GM18867 (cell line): ENCODE measurements around the gene SRD5A3.

Experiments
- ATAC-seq: cut with Tn5 transposase; IDR thresholded peaks from one replicate; pipeline ENCODE4 v1.9.1; 2021; ENCODE audit warnings: mild to moderate bottlenecking, moderate library complexity; ENCODE audit not compliant: unreplicated experiment

Gene SRD5A3

DNA sequence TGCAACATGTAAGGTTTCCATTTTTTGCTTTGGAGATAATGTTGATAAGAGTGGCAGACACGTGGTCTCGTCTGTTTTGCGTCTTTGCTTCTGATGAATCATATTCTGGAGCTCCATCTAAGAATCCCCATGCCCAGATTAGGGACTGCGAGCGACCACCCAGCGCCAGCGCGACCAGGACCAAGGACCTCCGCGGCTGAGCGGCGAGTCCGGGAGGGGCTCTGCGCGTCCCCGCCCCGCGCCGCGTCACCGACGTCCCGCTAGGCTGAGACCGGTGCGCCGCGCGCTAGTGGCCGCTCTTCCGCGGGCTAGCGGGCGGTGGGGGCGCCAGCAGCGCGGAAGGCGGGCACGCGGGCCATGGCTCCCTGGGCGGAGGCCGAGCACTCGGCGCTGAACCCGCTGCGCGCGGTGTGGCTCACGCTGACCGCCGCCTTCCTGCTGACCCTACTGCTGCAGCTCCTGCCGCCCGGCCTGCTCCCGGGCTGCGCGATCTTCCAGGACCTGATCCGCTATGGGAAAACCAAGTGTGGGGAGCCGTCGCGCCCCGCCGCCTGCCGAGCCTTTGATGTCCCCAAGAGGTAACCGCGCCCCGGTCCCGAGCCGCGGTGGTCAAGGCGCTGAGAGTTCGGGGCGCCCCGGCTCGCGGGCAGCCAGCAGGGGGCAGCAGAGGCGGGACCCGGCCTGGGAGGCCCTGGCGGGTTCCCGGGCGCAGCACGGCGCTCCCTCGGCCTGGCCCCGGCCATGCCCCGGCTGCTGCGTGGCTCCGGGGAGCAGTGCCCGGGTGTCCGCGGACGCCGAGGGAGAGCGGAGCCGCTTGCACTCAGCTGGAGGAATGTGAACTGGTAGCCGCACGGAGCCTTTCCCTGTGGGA, at the start of gene SRD5A3:
Gene SRD5A3 (plus strand): TSS at position 263 of the 871 bp plus-strand sequence. CDS start 95 bp downstream, at position 358.
- ATAC-seq, result peak; percentile 94

DNA sequence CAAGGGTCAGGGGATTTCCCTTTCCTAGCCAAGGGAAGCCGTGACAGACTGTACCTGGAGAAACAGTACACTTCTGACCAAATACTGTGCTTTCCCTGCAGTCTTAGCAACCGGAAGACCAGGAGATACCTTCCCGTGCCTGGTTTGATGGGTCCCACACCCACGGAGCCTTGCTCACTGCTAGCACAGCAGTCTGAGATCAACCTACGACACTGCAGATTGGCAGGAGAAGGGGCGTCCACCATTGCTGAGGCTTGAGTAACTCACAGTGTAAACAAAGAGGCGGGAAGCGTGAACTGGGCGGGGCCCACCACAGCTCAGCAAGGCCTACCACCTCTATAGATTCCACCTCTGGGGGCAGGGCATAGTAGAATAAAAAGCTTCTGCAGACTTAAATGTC, 48.7 kb upstream of the SRD5A3 start:
- no peak for ATAC-seq

DNA sequence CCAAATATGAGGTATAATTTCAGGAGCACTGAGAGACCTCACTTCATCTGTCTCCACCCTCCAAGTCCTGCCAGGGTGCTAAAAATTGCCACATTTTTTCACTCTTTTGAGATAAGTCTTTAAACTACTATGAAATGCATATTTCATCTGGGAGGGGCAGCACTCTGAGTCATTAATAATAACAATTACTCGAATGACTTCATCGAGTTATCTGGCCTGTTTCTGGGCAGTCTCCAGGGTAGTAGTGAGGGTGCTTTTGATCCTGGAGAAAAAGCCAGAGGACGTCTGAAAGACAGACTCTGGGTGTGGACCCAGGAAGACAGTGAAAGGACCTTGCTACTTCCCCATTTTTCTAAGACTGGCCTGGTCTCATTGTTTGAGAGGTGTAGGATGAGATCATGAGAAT, 42.3 kb upstream of the SRD5A3 start:
- ATAC-seq, result no peak

DNA sequence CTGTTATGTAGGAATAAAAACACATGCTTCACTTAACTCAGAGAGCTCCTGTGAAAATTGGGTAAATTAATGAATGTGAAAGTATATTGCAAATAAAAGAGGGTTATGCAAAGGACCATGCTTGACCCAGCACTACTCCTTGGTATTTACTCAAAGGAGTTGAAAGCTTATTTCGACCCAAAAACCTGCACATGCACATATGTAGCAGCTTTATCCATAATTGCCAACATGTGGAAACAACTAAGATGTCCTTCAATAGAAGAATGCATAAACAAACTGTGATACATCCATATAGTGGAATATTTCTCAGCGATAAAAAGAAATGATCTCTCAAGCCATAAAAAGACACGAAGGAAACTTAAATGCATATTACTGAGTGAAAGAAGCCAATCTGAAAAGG, 41.7 kb upstream of the SRD5A3 start:
- ATAC-seq, result no peak

DNA sequence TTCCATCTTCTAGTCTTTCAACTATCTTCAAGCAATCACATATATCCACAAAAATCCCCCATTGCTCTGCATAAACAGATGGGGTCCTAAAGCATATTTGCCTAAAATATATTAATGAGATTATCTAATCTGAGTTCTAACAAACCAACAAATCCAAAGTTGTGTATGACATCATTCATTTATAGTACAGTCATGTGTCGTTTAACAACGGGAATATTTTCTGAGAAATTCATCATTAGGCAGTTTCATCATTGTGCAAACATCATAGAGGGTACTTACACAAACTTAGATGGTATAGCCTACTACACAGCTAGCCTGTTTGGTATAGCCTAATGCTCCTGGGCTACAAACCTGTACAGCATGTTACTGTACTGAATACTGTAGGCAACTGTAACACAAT, 38.0 kb upstream of the SRD5A3 start:
- no peak for ATAC-seq

DNA sequence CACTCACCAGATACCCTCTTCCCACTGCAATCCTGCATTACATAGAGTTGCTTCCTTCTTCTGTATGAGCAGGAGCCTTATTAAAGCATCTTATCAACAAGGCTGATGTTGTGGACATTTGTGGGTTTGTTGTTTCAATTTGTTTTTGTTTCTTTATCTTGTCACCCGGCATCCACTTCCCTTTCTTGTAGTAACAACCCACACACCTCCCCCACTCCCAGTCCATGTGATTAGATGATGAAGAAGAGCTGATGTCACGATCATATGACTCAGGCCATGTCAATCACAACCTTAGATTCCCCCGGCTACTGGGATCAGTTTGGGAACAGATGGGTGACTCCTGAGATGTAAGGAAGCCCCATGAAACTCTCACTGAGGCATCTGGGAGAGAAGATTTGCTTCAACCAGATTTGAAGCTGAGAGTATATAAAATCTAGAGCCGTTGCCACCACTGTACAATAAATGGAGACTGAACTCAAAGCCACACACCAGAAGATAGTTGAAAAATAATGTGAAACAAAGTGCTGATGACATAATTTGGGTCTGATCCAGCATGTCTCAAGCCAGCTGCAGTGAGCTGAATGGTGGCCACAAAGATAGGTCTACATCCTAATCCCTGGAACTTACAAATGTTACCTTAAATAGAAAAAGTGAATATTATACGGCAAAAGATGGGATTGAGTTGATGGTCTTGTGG, 34.1 kb upstream of the SRD5A3 start:
- no peak for ATAC-seq

DNA sequence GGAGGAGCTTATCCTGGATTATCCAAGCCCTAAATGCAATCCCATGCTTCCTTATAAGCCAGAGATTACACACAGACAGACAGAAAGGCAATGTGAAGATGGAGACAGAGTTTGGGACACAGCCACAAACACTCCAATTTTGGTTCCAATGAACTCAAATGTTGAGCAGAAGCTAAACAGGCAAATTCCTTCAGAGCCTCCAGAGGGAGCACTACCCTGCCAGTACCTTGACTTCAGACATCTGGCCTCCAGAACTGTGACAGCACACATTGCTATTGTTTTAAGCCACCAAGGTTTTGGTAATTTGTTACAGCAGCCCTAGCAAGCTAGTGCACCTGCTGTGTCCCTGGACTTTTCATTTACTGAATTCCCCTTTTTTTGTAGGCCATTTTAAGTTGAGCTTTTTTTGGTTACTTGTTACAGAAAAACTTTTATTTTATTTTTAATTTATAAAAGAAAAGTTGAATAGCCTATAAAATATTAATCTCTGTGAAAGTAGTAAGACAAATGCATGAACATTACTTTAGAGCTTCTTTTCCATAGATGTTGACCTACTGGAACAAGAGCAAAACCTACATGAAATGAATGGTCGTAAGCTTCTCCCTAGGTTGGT, 33.4 kb upstream of the SRD5A3 start:
- ATAC-seq, result peak; percentile 91

DNA sequence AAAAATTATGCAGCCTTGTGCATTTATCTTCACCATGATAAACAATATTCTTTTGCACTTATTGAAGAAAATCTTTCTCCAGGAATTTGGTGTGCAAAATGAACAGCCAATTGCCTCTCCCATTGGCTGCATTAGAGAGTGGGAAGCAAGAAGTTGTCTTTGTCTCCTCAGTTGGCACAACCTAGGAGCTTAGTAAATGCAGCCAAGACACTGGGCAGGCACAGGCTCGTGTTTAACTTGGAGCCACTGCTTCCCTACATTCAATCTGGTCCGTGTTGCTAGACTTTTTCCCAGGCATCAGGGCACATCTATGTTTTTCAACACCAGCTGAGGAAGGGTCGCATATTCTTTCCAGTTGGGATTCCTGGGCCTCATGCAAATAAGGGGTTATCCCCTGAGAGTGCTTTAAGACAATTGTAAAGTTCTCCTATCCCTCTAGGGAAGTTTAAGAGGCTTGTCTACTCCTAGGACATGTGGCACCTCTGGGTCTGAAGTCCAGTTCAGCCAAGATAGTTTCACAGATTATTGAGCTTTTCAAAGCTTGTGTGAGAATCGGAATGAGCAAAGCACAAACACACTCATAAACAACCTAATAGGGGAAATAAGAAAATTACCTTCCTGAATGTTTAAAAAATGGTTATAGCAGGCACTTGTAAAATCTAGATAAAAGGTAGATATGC, 31.8 kb upstream of the SRD5A3 start:
- ATAC-seq, result no peak

DNA sequence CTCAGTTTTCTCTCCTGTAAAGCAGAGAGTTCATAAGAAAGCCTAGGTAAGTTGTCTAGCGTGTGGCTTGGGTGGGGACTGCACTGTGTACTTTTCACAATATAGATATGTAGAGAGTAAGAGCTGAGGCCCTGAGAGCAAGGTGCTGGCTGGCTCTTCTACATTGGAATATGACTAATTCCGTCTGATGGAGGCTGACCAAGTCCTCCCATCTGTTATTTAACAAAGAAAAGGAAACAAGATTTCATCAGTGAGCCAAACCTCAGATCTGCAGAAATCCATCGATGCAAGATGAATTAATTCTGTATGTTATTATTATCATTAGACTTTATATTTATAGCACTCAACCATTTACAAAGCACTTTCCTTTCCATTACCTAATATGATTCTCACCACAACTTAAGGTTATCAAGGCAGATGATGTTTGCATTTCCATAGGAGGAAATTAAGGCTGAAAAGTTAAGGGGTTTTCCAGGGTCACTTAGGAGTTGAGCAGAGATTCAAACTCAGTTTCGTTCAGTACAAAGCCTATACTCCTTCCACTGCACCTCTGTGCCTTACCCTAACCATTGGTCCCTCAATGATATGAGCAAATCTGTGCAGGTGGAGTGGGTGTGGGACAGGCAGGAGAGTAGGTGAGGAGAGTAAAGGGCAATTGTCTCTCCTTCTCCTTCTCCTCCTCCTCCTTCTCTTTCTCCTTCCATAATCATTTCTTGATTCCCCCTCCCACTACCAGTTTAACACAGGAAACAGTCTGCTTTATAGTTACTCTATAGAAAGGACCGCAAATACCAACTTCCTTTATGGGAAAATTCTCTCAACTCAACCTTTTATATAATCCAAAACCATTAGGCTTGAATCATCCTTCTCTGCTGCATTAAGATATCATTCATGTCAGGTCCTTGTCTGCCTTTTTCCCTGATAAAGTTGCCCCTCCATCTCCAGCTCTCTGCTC, 27.6 kb upstream of the SRD5A3 start:
- ATAC-seq, result no peak

DNA sequence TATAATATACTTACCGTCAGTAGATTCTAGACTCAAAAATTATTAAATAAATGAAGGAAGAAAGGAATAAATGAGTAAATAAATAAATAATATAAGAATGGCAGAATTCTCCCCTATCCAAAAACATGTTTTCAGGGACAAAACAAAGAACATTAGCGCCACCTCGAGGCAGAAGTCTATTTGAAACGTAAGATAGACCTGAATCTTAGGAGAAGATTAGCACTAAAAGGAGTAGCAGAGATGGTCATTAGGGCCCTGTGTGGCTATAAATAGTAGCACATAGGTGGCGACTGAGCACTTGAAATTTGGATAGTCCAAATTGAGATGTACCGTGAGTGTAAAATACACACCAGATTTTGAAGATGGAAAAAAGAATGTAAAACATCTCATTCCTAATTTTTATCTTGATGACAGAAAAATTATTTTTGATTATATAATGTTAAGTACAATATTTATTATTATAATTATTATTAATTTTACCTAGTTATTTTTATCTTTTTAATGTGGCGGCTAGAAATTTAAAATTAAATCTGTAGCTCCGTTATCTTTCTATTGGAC, 24.3 kb upstream of the SRD5A3 start:
- no peak for ATAC-seq

DNA sequence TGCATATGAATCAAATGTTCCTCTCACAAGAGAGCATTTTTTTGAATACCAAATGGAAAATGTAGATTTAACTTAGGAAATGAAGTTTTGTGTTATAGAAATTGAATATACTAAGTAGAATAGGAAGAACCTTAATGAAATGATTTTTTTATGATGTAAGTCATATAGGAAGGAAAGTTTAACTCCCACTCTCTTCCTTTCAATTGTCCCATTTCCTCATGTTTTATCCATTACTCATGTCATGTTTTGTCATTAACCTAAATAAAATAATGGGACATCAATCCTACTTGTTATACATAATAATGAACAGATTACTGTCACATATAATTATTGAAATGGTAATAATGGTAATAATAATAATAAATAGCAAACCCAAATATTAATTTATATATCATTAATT, 22.7 kb upstream of the SRD5A3 start:
- ATAC-seq, result no peak

DNA sequence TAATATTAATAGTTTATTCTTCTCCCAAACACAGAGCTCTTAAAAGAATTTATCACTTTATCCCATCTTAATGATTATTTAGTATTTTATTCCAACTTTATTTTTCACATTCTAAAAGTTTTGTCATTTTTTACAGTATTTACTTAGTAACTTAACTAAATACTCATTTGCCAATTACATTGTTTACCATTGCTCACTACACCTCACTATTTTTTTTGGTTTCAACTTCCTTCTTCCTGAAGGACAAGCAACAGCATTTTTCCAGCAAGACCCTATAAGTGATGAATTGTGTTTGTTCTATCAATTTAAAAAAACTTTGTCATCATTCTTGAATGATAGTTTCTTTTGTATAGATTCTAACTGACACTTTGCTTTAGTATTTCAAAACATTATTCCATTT, 19.4 kb upstream of the SRD5A3 start:
- ATAC-seq, result no peak

DNA sequence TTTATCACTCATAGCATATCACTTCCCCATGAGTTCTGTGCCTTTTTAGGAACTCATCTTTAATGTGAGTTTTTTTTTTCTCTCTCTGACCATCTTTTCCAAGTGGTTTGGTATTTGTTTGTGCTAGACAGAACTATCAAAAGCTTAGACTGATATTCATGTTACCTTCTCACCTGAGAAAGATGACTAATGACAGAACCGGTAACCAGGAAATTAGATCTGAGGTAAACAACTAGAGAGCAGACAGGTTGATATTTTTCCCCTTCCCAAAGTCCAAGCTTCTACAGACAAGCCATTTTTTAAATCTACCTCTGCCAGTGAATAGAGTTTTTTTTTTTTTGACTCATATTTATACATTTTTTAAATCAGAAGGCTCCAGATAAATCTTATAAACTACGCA, 17.0 kb upstream of the SRD5A3 start:
- no peak for ATAC-seq

DNA sequence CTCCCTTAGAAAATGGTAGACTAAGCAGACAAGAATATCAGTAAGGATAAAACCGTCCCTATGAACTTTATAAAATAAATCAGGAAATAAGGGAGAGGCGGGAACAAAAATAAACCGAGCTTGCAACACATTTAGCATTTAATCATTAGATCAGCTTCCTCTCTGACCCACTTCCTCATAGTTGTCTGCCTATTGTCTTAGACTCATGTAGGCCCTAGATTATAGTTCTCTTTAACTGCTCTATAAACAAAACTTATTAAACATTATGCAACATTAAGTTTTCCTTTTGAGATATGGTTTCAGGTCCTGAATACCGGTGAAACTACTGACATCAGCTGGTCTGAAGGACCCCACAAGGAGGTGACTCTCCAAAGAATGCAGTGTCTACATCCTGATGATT, 15.8 kb upstream of the SRD5A3 start:
- no peak for ATAC-seq

DNA sequence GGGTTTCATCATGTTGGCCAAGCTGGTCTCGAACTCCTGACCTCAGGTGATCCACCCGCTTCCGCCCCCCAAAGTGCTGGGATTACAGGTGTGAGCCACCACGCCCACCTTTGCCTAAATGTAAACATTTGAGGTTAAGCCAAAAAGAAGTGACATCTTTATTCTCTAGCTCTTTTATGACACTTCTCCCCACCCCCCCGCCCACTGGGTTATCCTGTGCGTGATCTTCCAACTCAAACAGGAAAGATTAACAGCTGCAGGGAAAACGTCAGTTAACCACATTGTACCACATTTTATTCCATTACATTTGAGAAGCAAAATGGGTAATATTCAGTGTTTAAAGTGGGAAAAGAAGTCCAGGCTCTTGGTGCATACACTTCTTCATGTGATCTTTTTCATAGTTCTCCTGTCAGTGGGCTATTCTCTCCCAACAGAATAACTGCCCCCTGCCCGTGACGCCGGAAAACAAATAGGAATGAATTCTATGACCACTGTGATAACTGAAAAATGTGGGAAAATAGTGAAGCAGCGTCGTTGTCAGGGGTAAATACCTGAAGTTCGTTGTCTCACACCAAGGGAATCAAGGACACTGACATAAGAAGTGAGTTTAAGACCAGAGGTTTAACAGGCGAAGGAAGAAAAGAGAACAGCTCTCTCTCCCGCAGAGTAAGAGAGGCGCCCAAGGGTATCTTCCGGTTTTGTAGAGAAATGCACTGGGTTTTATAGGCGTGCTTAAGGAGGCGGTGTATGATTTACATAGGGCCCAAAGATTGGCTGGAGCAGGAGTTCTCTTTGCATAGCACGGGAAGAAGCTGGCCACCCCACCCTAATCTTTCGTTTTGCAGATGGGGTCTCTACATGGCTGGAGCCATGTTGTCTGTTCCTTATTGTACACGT, 9.7 kb upstream of the SRD5A3 start:
- ATAC-seq, result no peak

DNA sequence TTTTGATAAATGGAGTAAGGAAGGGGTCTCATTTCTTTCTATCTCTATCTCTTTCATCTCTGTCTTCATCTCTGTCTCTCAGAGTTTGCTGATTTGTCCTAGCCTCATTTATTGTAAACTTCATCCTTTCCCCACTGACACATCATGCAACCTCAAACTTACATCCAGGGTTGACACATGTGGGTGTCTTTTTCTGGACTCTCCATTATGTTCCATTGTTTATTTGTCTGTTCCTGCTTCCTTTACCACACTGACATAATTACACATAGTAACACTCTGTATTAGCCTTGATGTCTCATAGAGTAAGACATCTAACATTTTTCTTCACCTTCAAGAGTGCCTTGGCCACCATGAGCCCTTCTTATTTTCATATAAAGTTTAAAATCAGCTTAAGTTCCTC, 8.1 kb upstream of the SRD5A3 start:
- no peak for ATAC-seq

DNA sequence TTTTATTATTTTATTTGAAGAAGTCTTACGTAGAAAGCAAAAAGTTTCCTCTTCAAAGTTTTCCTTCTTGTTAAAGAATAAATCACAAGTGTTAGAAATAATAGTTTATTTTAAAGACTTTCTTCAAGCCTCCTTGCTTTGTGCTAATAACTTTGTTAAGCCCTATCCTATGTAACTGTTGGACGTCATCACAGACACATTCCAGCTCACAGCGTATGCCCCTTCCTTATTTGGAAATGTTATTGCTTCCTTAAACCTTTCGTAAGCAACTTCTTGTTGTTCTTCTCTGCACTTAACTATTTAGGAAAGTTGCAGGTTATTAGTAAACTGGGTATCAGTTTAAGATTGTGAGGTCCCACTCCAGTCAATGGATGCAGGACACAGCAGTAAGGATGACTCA, 7.6 kb upstream of the SRD5A3 start:
- no peak for ATAC-seq

DNA sequence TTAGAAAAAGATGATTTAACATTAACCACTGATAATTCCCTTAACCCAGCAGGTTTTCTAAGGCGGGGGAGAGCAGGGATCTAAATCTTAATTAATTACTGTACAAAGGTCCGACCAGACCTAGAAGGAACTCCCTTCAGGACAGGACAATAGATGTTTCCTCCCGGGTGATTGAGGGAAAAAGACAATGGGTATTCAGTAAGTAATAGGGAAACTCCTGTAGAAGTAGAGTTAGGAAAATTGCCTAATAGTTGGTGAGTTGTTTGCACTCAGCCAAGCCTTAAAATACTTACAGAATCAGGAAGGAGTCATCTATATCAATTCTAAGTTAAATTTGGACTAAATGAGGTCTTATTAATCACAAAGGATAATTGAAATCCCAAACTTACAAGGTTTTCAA, 5.8 kb upstream of the SRD5A3 start:
- no peak for ATAC-seq

DNA sequence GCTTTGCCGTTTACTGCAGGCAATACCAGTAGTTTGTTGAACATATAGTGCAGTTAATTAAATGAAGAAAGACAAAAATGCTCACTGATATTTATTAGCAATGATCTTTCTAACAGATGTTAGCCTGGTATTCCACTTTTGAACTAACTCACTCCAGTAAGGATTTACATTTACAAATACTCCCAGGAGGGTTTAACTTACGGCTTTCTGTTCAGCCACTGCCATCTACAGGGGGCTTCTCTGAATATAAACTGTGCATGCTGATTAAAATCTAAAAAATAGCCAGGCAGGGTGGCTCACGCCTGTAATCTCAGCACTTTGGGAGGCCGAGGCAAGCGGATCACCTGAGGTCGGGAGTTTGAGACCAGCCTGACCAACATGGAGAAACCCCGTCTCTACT, 2.2 kb upstream of the SRD5A3 start:
- no peak for ATAC-seq
